Keratinocyte (primary cell): ENCODE results near the gene RALGAPA2. TPM values are rescaled to one million over a fixed set of nuclear protein-coding genes. Genes with fewer than 3 reads are reported as not detected.

Experiments
- DNase-seq: peaks from one replicate; pipeline ENCODE4 v3.0.0-alpha.2; 2011; ENCODE audit warnings: low read depth, missing footprints, low spot score
- FAIRE-seq: peaks from 2 replicates; lab custom pipeline; 2011; peaks lifted over from hg19 to GRCh38; lab: Jason Lieb, UNC
- H2AFZ ChIP-seq: 2 replicates; pipeline ENCODE4 v1.6.0; 2012; ENCODE audit warnings: low read length, control low read depth, inconsistent platforms; ENCODE audit not compliant: control insufficient read depth
- H3K27ac ChIP-seq: 2 replicates; pipeline ENCODE4 v1.5.1; 2011; ENCODE audit warnings: low read length; ENCODE audit not compliant: control insufficient read depth, insufficient read depth
- H3K27me3 ChIP-seq: 3 replicates; pipeline ENCODE4 v1.6.0; 2011; ENCODE audit warnings: low read length; ENCODE audit not compliant: control insufficient read depth, insufficient read depth; ENCODE audit errors: extremely low read depth
- H3K36me3 ChIP-seq, 2 experiments: 2 replicates in 1 of 2; 3 replicates in 1 of 2; pipeline ENCODE4 v1.5.1; 2011; ENCODE audit warnings: low read length in 2 of 2, mild to moderate bottlenecking in 1 of 2; ENCODE audit not compliant: control insufficient read depth in 2 of 2, insufficient read depth in 2 of 2; ENCODE audit errors: extremely low read depth in 1 of 2
- H3K4me1 ChIP-seq: 3 replicates; pipeline ENCODE4 v1.5.1; 2011; ENCODE audit warnings: low read length; ENCODE audit not compliant: control insufficient read depth, insufficient read depth; ENCODE audit errors: extremely low read depth
- H3K4me2 ChIP-seq: 3 replicates; pipeline ENCODE4 v1.6.0; 2011; ENCODE audit warnings: low read depth, low read length; ENCODE audit not compliant: control insufficient read depth, insufficient read depth; ENCODE audit errors: extremely low read depth
- H3K4me3 ChIP-seq, 3 experiments: fragments of 200-600 bp in 1 of 3; sonication (generic) in 1 of 3; 2 replicates in 2 of 3; 3 replicates in 1 of 3; pipeline ENCODE4 v1.5.1; 2011 to 2016; ENCODE audit warnings: low read length in 3 of 3, mild to moderate bottlenecking in 3 of 3, control low read depth in 2 of 3, inconsistent platforms in 1 of 3, low read depth in 1 of 3, mixed read lengths in 1 of 3, mixed run types in 1 of 3, moderate library complexity in 1 of 3; ENCODE audit not compliant: control insufficient read depth in 2 of 3, insufficient read depth in 2 of 3; ENCODE audit errors: extremely low read depth in 1 of 3
- H3K79me2 ChIP-seq: 2 replicates; pipeline ENCODE4 v1.6.0; 2012; ENCODE audit warnings: low read length; ENCODE audit not compliant: control insufficient read depth, insufficient read depth
- H3K9ac ChIP-seq: 3 replicates; pipeline ENCODE4 v1.6.0; 2011; ENCODE audit warnings: low read length; ENCODE audit not compliant: control insufficient read depth, insufficient read depth; ENCODE audit errors: extremely low read depth
- H3K9me1 ChIP-seq: 3 replicates; pipeline ENCODE4 v1.6.0; 2011; ENCODE audit warnings: low read length; ENCODE audit not compliant: control insufficient read depth, insufficient read depth; ENCODE audit errors: extremely low read depth
- H3K9me3 ChIP-seq: 2 replicates; pipeline ENCODE4 v1.5.1; 2012; ENCODE audit warnings: low read depth, low read length; ENCODE audit not compliant: control insufficient read depth
- H4K20me1 ChIP-seq: 3 replicates; pipeline ENCODE4 v1.6.0; 2011; ENCODE audit warnings: low read length; ENCODE audit not compliant: control insufficient read depth, insufficient read depth; ENCODE audit errors: extremely low read depth
- CTCF ChIP-seq, 3 experiments: IDR thresholded peaks in 1 of 3; conservative IDR thresholded peaks in 1 of 3; optimal IDR thresholded peaks in 1 of 3; 2 replicates in 2 of 3; 3 replicates in 1 of 3; pipeline versions ENCODE3 to v1.5.1; 2011; ENCODE audit warnings: low read length in 3 of 3, mild to moderate bottlenecking in 3 of 3, moderate library complexity in 2 of 3, control low read depth in 1 of 3, inconsistent platforms in 1 of 3; ENCODE audit not compliant: insufficient read depth in 2 of 3; ENCODE audit errors: extremely low read depth in 1 of 3
- EZH2 ChIP-seq: IDR thresholded peaks from one replicate; pipeline ENCODE4 v1.6.1; 2012; ENCODE audit warnings: inconsistent platforms, mild to moderate bottlenecking, low read length, moderate library complexity
- dilution Hi-C: fragments of 300-500 bp; cut with MboI; formaldehyde crosslinking; loops from one replicate; pipeline ENCODE4 v1.7.0; 2020; ENCODE audit warnings: low sequenced_read_pairs; ENCODE audit not compliant: extremely low pct_ligation_motif_present
- polyA plus RNA-seq, 5 experiments: library from polyadenylated mRNA; depleted of rRNA in 3 of 5; stranded (reverse) in 3 of 5; stranded (forward) in 1 of 5; unstranded in 1 of 5; fragments of >200 nt; gene quantifications; 1 replicate in 1 of 5; 2 replicates in 3 of 5; 3 replicates in 1 of 5; pipeline versions ENCODE4 v1.2.1 to v1.2.3, GENCODE V29; 2011 to 2012; ENCODE audit warnings: missing spikeins in 2 of 5, low read depth in 1 of 5, low replicate concordance in 1 of 5

The RALGAPA2 gene
- polyA plus RNA-seq, 1 donor (not counting 4 experiments of a cell fraction or from before 2014, with no cell fraction given) = 3.2 TPM

- dilution Hi-C loops = no loop called here
- no peaks in the 10 kb centered on the region for H3K36me3 ChIP-seq
- no peak overlapping the region for H2AFZ ChIP-seq
- H3K27me3 ChIP-seq = no peaks in the 10 kb centered on the region
- FAIRE-seq (no peak), DNase-seq (no peak)
- TF ChIP-seq EZH2 (no peak), CTCF (optimal IDR thresholded peaks at IDR 0.05 in 1 of 3, IDR thresholded peaks at IDR 0.05 in 1 of 3, conservative IDR thresholded peaks at IDR 0.05 in 1 of 3; ENCODE audit: extremely low read depth in 1 of 3, insufficient read depth in 2 of 3, low read length in 3 of 3) (no peak)
- H4K20me1 ChIP-seq = no peaks in the 10 kb centered on the region
- H3K9me3 ChIP-seq = no peaks in the 10 kb centered on the region
- H3K4me2 ChIP-seq = no peak overlapping the region
- peaks cover 2% of the 10 kb centered on the region for H3K9me1 ChIP-seq
- no peak overlapping the region for H3K4me3 ChIP-seq
- no peak overlapping the region for H3K9ac ChIP-seq
- H3K79me2 ChIP-seq = no peaks in the 10 kb centered on the region
- H3K4me1 ChIP-seq = no peaks in the 10 kb centered on the region
- no peak overlapping the region for H3K27ac ChIP-seq
Measured at GRCh38 chr20:20463933-20464374, 248.5 kb downstream of the RALGAPA2 start.

GRCh38 chr20:20462185-20462584, 250.3 kb downstream of the RALGAPA2 start:
- Histone ChIP-seq H3K9ac (no peak overlapping the region), H3K4me1 (no peaks in the 10 kb centered on the region), H3K27ac (no peak overlapping the region), H2AFZ (no peak overlapping the region), H3K4me2 (no peak overlapping the region), H3K4me3 (no peak overlapping the region), H3K36me3 (no peaks in the 10 kb centered on the region), H3K9me3 (no peaks in the 10 kb centered on the region), H4K20me1 (no peaks in the 10 kb centered on the region), H3K9me1 (peaks cover 2% of the 10 kb centered on the region), H3K27me3 (no peaks in the 10 kb centered on the region), H3K79me2 (no peaks in the 10 kb centered on the region)
- TF ChIP-seq CTCF (optimal IDR thresholded peaks at IDR 0.05 in 1 of 3, IDR thresholded peaks at IDR 0.05 in 1 of 3, conservative IDR thresholded peaks at IDR 0.05 in 1 of 3; ENCODE audit: extremely low read depth in 1 of 3, insufficient read depth in 2 of 3, low read length in 3 of 3) (no peak), EZH2 (no peak)
- dilution Hi-C loops = no loop called here
- FAIRE-seq (no peak), DNase-seq (no peak)
